Measurements from ENCODE around the gene XRRA1.

DNA sequence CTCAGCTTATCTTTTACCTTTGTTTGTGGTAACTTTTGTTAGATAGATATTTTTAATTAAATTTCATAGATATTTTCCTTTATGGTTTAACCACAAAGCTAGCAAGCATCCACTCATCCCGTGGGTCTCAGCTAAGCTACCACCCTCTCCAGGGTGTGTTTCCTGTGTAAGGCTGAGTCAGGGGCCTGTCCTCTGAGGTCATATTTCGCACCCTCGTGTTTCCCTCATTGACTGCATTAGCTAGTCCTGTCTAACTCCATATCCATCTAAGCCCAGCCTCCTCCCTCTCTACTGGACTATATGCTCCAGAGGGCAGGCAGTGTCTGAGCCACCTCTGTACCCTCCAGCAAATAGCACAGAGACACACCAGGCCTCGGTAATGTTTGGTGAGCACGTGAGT, 16.7 kb downstream of the XRRA1 start:
- no peak for TF ChIP-seq ARNT (IDR thresholded peaks at IDR 0.05)
- TF ChIP-seq TARDBP (IDR thresholded peaks at IDR 0.05) = no peak
- TF ChIP-seq, protein P1, sequence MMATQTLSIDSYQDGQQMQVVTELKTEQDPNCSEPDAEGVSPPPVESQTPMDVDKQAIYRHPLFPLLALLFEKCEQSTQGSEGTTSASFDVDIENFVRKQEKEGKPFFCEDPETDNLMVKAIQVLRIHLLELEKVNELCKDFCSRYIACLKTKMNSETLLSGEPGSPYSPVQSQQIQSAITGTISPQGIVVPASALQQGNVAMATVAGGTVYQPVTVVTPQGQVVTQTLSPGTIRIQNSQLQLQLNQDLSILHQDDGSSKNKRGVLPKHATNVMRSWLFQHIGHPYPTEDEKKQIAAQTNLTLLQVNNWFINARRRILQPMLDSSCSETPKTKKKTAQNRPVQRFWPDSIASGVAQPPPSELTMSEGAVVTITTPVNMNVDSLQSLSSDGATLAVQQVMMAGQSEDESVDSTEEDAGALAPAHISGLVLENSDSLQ (IDR thresholded peaks at IDR 0.05) = no peak
- no peak for TF ChIP-seq SUZ12 (IDR thresholded peaks at IDR 0.05)
- TF ChIP-seq ELF4 (IDR thresholded peaks at IDR 0.05) = no peak
